CD4-positive, alpha-beta T cell treated with Interleukin-21 for 1 hour (primary cell): ENCODE data around the gene SLC25A18.
"Not testable (repeated sequence)": the region's sequence is repeated elsewhere in the genome, so short reads cannot be mapped to it uniquely, and the experiment has no call there.

Experiments
- DNase-seq: peaks from one replicate; pipeline ENCODE4 v3.0.0-alpha.2; 2020

SLC25A18 gene, protein sequence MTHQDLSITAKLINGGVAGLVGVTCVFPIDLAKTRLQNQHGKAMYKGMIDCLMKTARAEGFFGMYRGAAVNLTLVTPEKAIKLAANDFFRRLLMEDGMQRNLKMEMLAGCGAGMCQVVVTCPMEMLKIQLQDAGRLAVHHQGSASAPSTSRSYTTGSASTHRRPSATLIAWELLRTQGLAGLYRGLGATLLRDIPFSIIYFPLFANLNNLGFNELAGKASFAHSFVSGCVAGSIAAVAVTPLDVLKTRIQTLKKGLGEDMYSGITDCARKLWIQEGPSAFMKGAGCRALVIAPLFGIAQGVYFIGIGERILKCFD

DNA sequence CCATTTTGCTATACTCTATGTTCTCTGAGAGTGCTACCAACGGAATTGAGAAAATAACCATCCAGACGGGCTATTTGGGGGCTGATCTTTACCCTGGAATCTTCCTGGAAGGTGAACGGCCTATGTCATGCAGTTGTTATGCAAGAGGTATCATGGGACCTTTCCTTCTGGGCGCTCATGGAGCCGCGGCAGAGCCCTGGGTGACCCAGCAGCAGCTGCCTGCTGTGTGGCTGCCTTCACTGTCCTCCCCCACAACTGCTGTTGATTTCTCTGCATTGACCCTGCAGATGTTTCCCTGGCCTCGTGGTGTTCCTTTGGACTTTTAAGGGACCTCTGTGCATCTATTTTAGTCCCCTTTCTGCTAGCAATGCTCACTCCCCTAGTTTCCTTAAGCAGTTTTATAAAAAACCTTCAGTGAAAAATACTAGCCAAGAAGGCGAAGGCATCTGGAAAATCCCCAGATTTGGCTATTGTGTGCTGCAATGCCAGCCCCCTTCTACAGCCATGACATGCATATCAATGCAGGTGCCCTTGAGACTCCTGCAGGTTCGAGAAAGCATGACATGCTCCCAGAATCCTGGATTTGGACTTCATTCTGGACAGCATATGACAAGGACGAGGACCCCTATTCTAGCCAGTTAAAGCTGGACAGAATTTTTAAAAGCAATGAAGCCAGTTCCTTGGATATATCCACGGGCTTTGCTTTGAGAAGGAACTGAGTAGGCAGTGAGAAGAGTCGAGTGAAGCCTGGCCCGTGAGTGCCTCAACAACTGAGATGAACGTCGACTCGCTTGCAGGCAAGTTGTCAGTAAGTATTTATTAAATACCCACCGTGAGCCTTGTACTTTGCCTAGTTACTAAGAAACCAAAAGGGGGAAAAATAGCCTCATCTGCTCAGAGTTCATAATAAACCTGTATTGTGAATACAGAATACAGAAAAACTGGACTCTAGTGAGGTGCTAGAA is at the start of gene SLC25A18:
SLC25A18 (plus strand) TSS at position 593 of the 965 bp plus-strand sequence. CDS start 16,447 bp downstream, outside the sequence.
- DNase-seq = no peak

DNA sequence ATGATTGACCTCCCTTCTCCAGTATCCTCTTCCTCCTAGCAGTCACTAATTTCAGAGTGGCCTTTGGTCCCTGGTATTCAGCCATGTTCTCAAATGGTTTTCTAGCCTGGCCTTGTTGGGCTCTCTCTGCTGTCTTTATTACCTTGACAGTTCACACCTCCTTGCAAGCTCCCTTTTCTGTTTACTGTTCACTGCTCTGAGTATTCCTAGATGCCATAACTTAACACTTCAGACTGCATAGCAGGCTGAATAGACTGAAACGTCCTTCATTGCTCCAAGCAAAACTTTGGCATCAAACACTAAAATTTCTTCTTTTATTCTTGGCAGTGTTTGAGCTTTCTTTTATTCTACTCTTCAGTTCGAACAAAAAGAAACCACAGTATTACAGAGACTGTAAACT is 49.7 kb upstream of the SLC25A18 start:
- DNase-seq = no peak

DNA sequence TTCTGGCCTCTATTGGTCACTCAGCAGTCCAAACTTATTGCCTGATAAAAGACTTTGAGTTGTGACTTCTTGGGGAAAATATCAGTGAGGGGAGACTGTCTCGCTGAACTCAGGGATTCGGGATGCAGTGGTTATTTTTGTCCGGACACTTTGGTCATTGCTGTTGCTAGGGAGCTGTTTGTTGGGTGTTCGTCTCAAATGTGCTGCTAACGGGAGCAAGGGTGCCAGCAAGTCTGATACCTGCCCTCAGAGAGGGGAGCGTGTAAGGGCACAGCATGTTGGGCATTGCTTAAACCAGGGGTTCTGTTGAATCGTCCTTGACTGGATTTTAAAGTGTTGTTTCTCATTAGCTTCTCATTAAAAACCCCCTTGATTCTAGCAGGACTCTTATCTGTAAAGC is 49.2 kb upstream of the SLC25A18 start:
- DNase-seq = no peak

DNA sequence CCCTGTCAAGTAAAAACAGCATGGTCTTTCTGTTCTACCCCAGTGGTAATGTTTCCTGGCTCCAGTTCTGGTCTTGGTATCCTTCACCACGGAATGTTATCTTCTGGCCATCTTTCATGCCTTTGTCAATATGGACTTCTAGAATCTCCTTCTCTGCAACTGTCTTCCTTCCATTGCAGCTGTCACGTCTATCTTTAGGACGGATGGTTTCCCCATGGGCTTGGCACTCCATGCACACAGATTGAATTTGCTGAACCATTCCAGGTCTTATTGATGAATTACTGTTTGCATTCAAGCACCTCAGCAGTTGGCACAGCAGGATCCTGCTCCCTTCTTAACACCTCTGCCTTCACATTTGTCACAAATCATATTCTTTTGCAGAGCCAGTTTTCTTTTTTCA is 44.9 kb upstream of the SLC25A18 start:
- no peak for DNase-seq

DNA sequence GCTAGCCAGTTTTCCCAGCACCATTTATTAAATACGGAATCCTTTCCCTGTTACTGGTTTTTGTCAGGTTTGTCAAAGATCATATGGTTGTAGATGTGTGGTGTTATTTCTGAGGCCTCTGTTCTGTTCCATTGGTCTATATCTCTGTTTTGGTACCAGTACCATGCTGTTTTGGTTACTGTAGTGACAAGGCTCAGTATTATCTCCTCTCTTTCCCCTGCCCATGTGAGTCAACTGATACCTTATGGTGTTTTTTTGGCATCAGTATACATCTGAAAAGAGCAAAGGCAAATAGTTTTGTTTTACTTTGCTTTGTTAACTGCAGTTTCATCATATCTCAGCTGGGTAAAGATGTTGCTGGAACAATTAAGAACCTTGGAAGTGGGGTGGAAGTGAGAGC is 41.3 kb upstream of the SLC25A18 start:
- DNase-seq = not testable (repeated sequence)

DNA sequence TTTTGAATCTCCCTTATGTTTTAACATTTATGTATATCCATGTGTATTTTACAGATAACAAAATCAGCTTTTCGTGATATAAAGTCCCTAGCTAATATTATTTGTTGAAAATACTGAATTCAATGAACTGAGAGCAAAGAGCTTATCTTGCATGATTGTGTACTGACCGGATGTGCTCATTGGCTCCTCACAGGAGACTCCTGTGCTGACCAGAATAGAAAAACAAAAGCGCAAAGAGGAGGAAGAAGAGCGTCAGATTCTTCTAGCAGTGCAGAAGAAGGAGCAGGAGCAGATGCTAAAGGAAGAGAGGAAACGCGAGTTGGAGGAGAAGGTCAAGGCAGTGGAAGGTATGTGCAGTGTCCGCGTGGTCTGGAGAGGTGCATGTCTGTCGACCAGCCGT is 39.4 kb upstream of the SLC25A18 start:
- DNase-seq = no peak

DNA sequence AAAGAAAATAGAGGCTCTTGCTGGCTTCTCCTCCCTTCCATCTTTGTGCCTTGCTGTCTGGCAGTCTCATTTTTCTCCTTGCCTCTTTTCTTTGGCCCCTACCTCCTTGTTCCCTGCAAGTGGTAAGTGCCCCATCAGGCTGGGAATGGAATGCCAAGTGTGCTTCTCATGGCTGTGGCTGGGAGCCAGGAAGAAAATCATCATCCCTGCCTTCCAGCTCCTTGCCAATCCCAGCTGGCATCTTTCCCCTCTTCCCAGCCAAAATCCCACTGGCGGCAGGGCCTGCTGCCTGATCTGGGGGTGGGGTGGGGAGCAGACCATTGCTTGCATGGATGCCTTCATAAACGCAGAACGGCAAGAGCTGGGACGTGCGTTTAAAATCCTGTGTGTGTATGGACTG is 27.0 kb upstream of the SLC25A18 start:
- DNase-seq = no peak

DNA sequence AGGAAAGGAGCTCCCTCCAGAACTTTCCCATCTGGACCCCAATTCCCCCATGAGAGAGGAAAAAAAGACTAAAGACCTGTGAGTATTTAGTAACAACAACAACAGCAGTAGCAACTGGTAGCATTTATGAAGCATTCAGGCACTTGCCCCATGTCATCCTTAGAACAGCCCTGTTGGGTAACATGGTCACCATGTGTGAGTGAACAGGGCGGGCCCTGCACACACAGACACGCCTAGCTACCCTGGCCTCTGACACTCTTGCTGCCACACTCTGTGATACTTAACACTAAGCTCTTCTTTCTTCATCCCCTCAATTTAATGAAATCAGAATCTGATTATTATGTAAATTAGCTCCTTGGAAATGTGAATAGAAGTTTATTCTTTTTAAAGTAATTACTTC is 26.1 kb upstream of the SLC25A18 start:
- DNase-seq = no peak

DNA sequence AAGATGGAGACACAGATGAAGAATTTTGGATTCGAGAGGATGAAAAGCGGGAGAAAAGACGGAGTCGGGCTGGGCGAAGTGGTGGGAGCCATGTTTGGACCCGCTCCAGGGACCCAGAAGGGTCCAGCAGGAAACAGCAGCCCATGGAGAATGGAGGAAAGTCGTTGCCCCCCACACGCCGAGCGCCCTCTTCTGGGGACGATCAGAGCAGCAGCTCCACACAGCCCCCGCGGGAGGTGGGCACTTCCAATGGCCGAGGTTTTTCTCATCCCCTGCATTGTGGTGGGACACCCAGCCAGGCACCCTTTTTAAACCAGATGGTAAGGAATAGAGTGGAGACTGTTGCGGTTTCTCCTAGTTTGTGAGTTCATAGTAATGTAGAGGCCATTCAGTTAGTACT is 22.8 kb upstream of the SLC25A18 start:
- DNase-seq = no peak

DNA sequence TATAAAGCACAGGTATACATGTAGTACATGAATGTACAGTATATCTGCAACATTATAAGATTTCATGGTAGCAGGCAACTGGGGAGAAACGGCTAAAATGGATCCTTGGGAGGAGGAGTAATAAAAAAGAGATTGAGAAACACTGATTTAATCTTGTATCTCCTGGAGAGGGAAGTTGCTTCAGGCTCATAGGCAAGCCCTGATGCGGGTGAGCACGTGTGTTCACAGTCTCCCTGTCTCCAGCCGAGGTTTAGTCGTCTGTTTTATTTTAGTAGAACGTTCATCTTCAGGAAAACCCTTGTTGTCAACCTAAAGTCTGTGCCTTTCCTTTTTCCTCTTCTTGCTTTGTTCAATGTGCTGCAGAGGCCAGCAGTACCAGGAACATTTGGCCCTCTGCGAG is 21.8 kb upstream of the SLC25A18 start:
- DNase-seq = no peak

DNA sequence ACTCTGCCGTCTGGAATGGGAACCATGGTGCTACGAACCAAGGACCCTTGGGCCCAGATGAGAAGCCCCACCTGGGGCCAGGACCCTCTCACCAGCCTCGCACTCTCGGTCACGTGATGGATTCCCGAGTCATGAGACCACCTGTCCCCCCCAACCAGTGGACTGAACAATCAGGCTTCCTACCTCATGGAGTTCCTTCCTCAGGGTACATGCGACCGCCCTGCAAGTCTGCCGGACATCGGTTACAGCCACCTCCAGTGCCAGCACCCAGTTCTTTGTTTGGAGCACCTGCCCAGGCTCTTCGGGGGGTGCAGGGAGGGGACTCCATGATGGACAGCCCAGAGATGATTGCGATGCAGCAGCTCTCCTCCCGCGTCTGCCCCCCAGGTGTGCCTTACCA is 20.8 kb upstream of the SLC25A18 start:
- no peak for DNase-seq

DNA sequence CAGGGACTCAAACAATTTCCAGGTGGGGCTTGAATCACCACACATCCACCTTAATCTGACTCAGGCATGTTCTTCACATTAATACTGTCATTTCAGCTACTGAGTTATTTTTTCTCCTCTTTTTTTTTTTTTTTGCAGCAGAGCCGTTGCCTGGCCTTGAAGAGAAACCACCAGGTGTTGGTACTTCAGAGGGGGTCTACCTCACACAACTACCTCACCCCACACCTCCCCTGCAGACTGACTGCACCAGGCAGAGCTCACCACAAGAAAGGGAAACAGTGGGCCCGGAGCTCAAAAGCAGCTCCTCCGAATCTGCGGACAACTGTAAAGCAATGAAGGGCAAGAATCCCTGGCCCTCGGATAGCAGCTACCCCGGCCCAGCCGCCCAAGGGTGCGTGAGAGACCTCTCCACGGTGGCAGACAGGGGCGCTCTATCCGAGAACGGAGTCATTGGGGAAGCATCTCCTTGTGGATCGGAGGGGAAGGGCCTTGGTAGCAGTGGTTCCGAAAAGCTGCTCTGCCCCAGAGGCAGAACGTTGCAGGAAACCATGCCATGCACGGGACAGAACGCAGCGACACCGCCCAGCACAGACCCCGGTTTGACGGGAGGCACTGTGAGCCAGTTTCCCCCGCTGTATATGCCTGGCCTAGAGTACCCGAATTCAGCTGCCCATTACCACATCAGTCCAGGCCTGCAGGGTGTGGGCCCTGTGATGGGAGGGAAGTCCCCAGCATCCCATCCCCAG is 15.1 kb upstream of the SLC25A18 start:
- DNase-seq = no peak

DNA sequence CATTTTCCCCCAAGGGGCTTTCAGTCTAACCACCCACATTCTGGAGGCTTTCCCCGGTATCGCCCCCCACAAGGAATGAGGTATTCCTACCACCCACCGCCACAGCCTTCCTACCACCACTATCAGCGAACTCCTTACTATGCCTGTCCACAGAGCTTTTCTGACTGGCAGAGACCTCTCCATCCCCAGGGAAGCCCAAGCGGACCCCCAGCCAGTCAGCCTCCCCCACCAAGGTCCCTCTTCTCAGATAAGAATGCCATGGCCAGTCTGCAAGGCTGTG is 14.6 kb upstream of the SLC25A18 start:
- no peak for DNase-seq

DNA sequence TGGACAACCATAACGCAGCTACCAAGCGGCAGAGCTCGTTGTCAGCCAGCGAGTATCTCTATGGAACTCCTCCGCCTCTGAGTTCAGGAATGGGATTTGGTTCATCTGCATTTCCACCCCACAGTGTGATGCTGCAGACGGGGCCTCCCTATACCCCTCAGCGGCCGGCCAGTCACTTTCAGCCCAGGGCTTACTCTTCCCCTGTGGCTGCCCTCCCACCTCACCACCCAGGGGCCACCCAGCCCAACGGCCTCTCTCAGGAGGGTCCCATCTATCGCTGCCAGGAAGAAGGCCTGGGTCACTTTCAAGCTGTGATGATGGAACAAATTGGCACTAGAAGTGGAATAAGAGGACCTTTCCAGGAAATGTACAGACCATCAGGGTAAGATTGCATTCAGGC is 14.1 kb upstream of the SLC25A18 start:
- DNase-seq = no peak

DNA sequence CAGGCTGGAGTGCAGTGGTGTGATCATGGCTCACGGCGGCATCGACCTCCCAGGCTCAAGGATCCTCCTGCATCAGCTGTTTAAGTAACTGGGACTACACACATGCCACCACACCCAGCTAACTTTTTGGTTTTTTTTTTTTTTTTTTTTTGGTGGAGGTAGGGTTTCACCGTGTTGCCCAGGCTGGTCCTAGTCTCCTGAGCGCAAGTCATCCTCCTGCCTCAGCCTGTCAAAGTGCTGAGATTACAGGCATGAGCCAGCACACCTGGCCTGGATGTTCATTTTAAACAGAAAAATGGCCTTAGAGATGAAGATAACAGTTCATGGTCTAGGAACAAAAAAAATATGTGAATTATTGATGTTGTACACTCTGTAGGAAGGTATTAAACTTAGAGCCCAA is 13.6 kb upstream of the SLC25A18 start:
- no peak for DNase-seq

DNA sequence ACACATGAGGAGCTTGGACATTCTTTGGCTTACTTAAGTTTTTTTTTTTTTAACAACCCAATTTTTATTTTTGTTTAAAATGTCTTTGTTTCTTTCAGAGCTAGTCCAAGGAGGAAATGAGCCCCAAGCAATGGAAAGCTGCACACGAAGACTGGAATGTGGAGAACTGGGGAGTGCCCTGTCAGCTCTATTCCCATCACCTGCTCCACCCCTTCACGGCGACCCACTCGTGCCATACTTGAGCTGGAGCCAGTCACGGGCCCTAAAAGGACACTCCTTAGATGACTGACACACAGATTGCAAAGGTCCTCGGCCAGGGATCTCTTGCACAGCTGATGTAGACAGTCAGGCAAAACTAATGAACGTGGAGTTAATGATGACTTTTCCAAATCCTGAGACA is 10.6 kb upstream of the SLC25A18 start:
- no peak for DNase-seq

DNA sequence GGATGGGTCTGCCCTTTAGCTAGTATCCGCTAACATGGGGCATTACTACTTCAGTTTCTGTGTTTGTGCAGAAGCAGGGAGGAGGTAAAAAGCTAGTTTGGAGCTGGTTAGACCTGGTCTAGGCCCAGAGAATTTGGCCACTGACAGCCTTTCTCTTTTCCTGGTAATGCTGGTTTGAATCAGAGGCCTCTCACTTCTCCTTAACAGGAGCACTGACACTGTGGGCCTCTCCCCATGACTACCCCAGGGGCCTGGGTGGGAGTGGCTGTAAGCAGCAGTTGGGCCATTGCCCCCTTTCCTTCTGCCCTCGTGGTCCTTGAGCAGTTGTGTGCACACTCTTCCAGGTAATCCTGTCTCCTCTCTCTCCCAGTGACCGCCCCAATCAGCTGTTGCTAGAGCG is 8.5 kb upstream of the SLC25A18 start:
- no peak for DNase-seq

DNA sequence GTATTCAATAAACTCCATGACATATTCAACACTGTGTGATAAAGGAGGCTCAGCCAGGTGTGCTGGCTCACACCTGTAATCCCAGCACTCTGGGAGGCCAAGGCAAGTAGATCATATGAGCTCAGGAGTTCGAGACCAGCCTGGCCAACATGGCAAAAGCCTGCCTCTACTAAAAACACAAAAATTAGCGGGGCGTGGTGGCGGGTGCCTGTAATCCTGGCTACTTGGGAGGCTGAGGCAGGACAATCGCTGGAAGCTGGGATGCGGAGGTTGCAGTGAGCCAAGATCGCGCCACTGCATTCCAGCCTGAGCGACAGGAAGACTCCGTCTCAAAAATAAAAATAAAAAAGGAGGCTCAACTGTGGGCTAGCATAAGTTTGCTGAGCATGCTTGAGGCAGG is 4.1 kb upstream of the SLC25A18 start:
- no peak for DNase-seq

DNA sequence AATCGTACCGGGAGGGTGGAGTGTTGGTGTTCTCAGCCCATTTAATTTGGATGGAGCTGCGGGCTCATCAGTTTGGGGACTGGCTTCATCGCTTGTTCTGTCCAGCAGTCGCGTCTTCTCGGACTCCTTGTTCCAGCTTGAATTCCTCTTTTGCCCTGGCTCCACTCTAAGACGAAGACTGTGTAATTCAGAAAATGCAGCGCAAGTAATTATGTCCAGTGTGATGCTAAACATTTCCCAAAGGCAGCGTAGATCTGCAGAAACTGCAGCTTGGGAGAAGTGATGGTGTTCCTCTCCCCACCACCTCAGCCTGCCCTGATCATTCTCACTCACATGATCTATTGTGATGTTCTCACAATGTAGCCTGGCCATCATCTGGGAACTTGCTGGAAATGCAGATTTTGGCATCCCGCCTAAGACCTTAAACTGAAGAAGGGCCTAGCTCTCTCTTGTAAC is 666 bp downstream of the SLC25A18 start:
- no peak for DNase-seq

DNA sequence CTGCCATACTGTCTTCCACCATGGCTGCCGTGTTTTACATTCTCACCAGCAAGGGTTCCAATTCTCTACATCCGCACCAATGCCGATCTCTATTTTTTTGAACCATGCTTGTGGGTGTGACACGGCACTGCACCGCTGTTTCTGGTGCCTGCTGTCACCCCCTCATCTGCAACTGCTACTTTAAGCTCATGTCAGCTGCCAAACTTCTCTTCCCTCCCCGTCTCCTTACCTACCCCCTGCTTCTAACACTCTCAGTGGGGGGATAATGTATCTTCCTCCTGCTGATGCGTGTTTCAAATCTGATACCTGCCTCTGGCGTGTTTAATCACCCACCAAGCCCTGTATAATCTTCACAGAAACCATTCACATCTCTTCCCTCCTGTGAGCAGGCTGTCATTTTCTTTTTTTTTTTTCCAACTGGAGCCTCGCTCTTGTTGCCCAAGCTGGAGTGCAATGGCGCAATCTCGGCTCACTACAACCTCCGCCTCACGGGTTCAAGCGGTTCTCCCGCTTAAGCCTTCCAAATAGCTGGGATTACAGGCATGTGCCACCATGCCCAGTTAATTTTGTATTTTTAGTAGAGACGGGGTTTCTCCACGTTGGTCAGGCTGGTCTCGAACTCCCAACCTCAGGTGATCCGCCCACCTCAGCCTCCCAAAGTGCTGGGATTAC is 2.9 kb downstream of the SLC25A18 start:
- not testable (repeated sequence) for DNase-seq

DNA sequence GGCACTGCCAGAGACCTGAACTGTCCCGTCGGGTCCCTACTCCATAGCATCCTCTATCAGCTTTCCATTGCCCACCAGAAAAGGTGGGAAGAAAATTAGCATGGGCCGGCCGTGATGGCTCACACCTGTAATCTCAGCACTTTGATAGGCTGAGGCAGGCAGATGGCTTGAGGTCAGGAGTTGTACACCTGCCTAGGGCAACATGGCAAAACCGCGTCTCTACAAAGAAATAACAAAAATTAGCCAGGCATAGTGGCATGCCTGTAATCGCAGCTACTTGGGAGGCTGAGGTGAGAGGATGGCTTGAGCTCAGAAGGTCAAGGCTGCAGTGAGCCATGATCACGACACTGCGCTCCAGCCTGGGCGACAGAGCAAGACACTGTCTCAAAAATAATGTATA is 3.5 kb downstream of the SLC25A18 start:
- DNase-seq = no peak

DNA sequence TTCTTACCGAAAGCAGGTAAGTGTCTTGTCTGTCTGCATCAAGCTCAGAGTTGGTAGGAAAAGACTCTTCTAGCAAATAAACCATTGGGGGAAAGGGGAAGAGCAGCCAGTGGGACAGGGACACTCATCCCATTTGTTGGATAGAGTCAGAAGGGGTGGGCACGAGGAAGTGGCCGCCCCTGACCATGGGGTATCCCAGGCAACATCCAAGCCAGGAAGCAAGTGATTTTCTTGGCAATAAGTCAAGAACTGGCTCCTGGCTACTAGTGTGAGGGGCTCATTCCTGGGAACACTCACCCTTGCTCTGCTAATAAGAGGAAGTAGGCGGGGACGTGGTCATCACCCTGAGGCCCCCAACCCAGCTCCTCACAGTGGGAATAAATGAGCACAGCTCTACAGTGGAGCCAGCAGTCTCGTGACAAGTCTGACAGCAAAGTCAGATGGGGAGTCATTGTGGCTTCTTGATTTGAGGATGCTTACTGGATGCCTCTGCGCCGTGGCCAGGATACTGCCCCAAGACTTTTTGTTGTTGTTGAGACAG is 6.7 kb downstream of the SLC25A18 start:
- DNase-seq = no peak
